Stimulated activated naive CD8-positive, alpha-beta T cell treated with anti-CD3 and anti-CD28 coated beads, Interleukin-15, Interleukin-2, amounts not matched to agents 100 ng/mL and 50 ng/mL, for 24 hours (primary cell): Measurements from ENCODE around the gene SIGLEC10.
"Not testable (repeated sequence)": the region's sequence is repeated elsewhere in the genome, so short reads cannot be mapped to it uniquely, and the experiment has no call there.

ENCODE experiments used
- H3K27ac Mint-ChIP-seq: one replicate; pipeline ENCODE4 v1.8.0; 2021; ENCODE audit warnings: mild to moderate bottlenecking, mixed read lengths
- H3K27me3 Mint-ChIP-seq: one replicate; pipeline ENCODE4 v1.8.0; 2021; ENCODE audit warnings: mixed read lengths
- H3K36me3 Mint-ChIP-seq: one replicate; pipeline ENCODE4 v1.8.0; 2021; ENCODE audit warnings: low read depth, mixed read lengths
- H3K4me1 Mint-ChIP-seq: one replicate; pipeline ENCODE4 v1.8.0; 2021; ENCODE audit warnings: low read depth, mixed read lengths
- H3K4me3 Mint-ChIP-seq: one replicate; pipeline ENCODE4 v1.8.0; 2021; ENCODE audit warnings: mild to moderate bottlenecking, mixed read lengths
- H3K9me3 Mint-ChIP-seq: one replicate; pipeline ENCODE4 v1.8.0; 2021; ENCODE audit warnings: mixed read lengths

SIGLEC10 gene, protein sequence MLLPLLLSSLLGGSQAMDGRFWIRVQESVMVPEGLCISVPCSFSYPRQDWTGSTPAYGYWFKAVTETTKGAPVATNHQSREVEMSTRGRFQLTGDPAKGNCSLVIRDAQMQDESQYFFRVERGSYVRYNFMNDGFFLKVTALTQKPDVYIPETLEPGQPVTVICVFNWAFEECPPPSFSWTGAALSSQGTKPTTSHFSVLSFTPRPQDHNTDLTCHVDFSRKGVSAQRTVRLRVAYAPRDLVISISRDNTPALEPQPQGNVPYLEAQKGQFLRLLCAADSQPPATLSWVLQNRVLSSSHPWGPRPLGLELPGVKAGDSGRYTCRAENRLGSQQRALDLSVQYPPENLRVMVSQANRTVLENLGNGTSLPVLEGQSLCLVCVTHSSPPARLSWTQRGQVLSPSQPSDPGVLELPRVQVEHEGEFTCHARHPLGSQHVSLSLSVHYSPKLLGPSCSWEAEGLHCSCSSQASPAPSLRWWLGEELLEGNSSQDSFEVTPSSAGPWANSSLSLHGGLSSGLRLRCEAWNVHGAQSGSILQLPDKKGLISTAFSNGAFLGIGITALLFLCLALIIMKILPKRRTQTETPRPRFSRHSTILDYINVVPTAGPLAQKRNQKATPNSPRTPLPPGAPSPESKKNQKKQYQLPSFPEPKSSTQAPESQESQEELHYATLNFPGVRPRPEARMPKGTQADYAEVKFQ

DNA sequence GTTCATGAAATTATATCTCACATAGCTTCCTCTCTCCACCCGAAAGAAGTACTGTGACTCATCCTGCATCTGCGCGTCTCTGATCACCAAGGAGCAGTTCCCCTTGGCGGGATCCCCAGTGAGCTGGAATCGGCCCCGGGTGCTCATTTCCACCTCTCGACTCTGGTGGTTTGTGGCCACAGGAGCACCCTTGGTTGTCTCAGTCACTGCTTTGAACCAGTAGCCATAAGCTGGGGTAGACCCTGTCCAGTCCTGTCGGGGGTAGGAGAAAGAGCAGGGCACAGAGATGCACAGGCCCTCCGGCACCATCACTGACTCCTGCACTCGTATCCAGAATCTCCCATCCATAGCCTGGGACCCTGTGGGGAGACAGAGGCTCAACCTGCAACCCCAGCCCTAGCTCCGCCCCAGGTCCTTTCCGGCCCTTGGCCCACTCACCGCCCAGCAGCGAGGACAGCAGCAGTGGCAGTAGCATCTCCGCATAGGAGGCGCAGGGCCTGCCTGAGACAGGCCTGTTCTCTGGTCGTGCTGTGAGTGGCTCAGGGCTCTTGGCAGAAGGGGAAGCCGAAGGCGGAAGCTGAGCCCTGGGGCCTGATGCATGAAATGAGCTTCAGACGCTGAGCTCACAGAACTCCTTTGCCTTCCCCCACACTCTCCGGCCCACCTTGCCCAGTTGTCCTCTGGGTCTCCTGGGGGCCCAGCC lies at the start of gene SIGLEC10:
Gene SIGLEC10 (minus strand): TSS at position 536 of the 703 bp plus-strand sequence. CDS start 61 bp downstream, at position 475.
- H3K36me3 Mint-ChIP-seq: no peaks in the 10 kb centered on the region
- H3K9me3 Mint-ChIP-seq: no peaks in the 10 kb centered on the region
- H3K4me3 Mint-ChIP-seq: peak within 1 kb of the TSS; percentile 66
- H3K27me3 Mint-ChIP-seq: peaks cover 6% of the 10 kb centered on the region
- peaks cover 32% of the 10 kb centered on the region for H3K4me1 Mint-ChIP-seq
- peak within 1 kb of the TSS; percentile 63 for H3K27ac Mint-ChIP-seq

DNA sequence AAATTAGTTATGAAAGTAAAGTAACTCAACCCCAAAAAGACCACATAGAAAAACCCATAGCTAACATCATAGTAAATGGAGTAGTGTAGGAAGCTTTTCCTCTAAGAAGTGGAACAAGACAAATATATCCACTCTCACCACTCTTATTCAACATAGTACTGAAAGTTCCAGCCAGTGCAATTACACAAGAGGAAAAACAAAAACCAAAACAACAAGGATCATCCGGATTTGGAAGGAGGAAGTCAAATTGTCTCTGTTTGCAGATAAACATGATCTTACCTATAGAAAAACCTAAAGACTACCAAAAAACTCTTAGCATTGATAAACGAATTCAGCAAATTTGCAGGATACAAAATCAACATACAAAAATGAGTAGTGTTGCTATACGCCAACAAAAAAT lies 49.3 kb upstream of the SIGLEC10 start:
- Mint-ChIP-seq H3K36me3 (no peaks in the 10 kb centered on the region), H3K4me1 (peaks cover 49% of the 10 kb centered on the region), H3K9me3 (no peaks in the 10 kb centered on the region), H3K27ac (no peak overlapping the region), H3K27me3 (peaks cover 36% of the 10 kb centered on the region), H3K4me3 (no peak overlapping the region)

DNA sequence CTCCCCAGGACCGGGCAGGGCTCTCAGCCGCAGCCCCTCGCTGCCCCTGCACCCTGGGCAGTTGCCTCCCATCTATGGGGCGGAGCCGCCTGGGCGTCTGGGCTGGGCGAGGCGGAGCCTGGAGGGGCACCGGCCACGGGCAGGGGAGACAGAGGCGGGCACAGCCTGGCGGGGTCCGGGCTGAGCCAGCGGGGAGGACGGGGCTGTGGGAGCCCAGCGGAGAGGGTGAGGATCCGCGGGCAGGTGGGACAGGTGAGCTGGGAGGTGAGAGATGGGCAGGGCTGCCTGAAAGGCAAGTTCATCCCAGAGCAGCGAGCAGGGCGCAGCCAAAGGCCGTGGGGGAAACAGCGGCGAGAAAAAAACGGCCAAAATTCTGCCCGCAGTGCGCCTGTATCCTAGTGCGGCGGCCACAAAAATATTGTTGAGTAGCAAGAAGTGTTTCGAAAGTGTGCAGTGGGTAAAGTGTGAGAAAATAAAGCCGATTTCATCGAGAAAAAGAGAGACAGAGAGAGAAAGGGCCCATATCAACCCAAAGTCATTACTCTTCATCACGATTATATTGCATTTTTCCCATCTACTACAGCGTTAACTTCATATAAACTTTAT lies 46.6 kb upstream of the SIGLEC10 start:
- Mint-ChIP-seq H3K27me3 (peaks cover 36% of the 10 kb centered on the region), H3K4me3 (peak overlapping the region; percentile 27), H3K4me1 (peaks cover 48% of the 10 kb centered on the region)
- H3K27ac Mint-ChIP-seq, H3K9me3 Mint-ChIP-seq, H3K36me3 Mint-ChIP-seq: not testable (repeated sequence)

DNA sequence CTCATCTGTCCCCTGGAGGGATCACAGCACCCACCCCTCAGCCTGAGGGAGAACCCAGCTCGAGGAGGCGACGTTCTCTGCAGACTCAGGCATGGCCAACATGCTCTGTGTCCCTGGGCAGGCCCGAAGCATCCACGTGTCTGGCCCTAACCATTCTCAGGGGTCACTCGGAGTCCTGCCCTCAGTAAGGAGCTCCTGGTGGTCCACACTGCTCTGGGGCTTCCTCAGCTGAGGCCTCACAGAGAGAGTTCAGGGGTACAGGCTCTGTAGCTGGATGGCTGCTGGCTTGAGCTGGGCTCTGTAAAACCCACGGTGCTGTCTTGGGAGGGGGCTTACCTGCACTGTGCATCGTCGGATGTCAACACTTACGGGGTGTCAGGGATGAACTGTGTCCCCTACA lies 45.2 kb upstream of the SIGLEC10 start:
- H3K27me3 Mint-ChIP-seq: peaks cover 33% of the 10 kb centered on the region
- H3K9me3 Mint-ChIP-seq: no peaks in the 10 kb centered on the region
- peaks cover 36% of the 10 kb centered on the region for H3K4me1 Mint-ChIP-seq
- no peaks in the 10 kb centered on the region for H3K36me3 Mint-ChIP-seq
- H3K4me3 Mint-ChIP-seq: no peak overlapping the region
- H3K27ac Mint-ChIP-seq: no peak overlapping the region

DNA sequence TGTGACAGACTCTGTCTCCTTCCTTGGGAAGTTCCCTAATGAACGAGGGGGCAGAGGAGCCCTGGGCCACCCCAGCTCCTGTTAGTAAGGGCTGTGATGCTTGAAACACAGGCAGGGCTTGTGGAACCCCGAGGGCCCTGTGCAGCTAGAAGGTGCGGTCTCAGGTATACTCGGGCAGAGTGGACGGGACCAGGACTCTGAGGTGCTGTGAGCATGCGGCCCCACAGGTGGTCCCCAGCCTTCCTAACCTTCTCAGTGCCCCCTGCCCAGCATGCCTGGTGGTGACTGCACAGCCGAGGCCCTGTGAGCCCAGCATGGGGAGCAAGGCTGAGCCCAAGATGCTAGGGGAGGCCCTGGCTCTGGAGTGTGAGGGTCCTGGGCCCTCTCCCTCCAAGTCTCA lies 44.8 kb upstream of the SIGLEC10 start:
- Mint-ChIP-seq H3K27ac (no peak overlapping the region), H3K4me3 (no peak overlapping the region), H3K4me1 (peaks cover 34% of the 10 kb centered on the region)

DNA sequence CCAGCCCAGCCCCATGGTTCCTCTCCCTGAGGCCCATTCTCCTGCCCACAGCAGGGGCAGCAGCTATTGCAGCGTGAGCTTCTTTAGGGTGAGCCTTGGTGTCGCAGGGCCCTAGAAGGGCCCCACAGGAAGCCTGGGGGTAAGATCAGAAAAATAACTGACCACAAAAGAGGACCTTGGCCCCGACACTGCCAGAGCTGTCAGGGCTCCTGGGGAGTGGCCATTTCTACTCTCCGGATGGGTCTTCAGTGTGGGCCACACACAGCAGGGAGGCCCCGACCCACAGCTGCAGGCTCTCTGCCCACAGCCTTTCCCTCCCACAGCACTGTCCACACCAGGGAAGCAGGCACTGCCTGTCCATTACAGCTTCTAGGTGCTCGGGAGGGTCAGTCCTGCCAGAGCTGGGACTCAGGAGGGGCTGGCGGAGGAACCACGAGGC lies 44.3 kb upstream of the SIGLEC10 start:
- peaks cover 29% of the 10 kb centered on the region for H3K4me1 Mint-ChIP-seq
- peaks cover 24% of the 10 kb centered on the region for H3K27me3 Mint-ChIP-seq
- no peak overlapping the region for H3K4me3 Mint-ChIP-seq
- H3K27ac Mint-ChIP-seq: no peak overlapping the region
- H3K9me3 Mint-ChIP-seq: no peaks in the 10 kb centered on the region
- H3K36me3 Mint-ChIP-seq: no peaks in the 10 kb centered on the region

More for the DNA sequence above, 44.8 kb upstream of the SIGLEC10 start:
- Mint-ChIP-seq H3K27me3 (peaks cover 30% of the 10 kb centered on the region), H3K36me3 (no peaks in the 10 kb centered on the region), H3K9me3 (no peaks in the 10 kb centered on the region)

DNA sequence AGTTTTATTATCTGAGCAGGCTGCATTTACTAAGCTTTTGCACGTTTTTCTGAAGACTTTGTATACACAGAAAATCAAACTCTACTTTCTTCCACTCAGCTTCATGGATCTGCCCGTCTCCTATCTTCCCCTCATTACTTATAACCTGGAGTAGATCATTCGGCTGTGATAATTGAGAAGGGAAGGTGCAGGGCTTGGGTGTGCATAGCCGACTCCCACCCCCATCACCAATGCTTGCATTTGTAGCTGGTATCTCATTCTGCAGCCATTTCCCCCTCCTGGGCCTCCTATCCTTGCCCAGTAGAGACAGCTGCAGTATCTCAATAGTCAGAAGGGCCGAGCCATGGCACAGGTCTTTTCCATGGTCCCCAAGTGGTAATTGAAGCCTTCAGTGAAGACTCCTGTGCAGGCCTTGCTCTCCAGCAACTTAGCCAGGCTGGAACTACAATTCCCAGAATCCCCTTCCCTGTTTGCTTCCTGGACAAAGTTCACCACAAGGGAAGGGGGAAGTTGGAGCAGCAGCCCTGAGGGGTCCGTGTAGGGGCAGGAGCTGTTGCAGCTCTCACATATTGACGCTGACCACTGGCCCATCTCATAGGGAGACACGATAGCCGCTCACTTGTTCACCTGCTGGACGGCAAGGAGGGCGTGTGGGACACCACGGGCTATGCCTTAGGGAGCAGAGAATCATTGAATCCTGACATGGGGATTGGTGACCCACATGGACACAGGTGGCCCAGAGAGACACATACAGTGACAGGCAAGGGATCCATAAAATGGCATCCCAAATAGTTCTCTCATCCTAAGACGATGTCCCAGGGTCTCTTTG lies 42.9 kb upstream of the SIGLEC10 start:
- Mint-ChIP-seq H3K9me3 (no peaks in the 10 kb centered on the region), H3K36me3 (no peaks in the 10 kb centered on the region), H3K27me3 (peaks cover 29% of the 10 kb centered on the region), H3K4me3 (no peak overlapping the region), H3K4me1 (peaks cover 18% of the 10 kb centered on the region), H3K27ac (no peak overlapping the region)

DNA sequence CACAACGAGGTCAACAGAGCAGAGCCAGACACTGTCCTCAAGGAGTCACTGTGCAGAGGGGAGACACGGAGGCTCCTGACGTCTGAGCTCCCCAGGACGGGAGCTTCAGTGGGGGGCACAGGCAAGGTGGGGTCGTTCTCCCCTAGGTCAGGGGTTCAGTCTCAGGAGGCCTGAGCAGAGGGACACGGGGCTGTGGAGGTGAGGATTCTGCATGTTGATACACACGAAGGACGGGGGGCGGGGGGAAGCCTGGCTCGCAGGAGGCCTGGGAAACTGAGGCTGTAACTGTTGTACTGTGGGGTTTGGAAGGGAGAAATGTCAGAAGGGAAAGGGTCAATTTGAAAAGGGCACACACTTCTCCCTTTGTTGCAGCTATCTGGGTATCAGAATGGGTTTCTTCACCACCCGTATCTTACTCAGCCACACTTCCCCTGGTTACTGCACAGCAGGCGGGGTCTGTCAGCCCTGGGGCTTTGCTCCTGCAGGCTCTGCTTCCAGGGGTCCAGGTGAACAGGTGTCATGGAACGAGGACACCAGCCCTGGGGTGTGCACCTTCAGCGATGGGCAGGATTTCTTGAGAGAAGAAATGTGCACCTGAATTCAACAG lies 41.6 kb upstream of the SIGLEC10 start:
- Mint-ChIP-seq H3K27me3 (peaks cover 18% of the 10 kb centered on the region), H3K4me1 (peaks cover 13% of the 10 kb centered on the region), H3K36me3 (no peaks in the 10 kb centered on the region), H3K27ac (no peak overlapping the region), H3K4me3 (no peak overlapping the region), H3K9me3 (no peaks in the 10 kb centered on the region)

DNA sequence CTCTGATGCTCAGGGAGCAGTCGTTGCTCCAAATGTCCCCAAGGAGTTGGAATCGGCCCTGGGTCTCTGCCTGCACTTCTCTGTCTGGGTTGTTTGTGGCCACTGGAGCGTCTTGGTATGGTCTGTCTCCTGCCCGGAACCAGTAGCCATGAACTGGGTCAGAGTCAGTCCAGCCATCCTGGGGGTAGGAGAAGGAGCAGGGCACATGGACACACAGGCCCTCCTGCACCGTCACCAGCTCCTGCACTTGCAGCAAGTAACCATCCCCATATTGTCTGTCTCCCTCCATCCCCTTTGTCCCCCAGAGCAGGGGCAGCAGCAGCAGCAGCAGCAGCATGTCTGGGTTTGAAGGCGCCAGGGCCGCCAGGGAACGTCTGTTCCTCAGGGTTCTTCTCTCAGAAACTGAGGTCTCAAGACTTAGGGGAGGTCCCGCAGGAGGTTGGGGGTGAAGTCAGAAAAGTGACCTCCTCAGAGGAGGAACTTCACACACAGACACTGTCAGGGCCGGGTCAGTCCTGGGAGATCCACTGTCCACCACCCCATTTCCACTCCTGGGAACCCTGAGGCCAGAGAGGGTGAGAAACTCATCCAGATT lies 40.7 kb upstream of the SIGLEC10 start, which contains the start of gene SIGLEC8:
Gene SIGLEC8 (minus strand): TSS at position 404 of the 595 bp plus-strand sequence. CDS start 67 bp downstream, at position 337.
- no peak within 1 kb of the TSS for H3K27ac Mint-ChIP-seq
- H3K4me3 Mint-ChIP-seq: no peak within 1 kb of the TSS
- H3K27me3 Mint-ChIP-seq: peaks cover 13% of the 10 kb centered on the region
- H3K9me3 Mint-ChIP-seq: no peaks in the 10 kb centered on the region
- H3K4me1 Mint-ChIP-seq: peaks cover 8% of the 10 kb centered on the region
- H3K36me3 Mint-ChIP-seq: no peaks in the 10 kb centered on the region

DNA sequence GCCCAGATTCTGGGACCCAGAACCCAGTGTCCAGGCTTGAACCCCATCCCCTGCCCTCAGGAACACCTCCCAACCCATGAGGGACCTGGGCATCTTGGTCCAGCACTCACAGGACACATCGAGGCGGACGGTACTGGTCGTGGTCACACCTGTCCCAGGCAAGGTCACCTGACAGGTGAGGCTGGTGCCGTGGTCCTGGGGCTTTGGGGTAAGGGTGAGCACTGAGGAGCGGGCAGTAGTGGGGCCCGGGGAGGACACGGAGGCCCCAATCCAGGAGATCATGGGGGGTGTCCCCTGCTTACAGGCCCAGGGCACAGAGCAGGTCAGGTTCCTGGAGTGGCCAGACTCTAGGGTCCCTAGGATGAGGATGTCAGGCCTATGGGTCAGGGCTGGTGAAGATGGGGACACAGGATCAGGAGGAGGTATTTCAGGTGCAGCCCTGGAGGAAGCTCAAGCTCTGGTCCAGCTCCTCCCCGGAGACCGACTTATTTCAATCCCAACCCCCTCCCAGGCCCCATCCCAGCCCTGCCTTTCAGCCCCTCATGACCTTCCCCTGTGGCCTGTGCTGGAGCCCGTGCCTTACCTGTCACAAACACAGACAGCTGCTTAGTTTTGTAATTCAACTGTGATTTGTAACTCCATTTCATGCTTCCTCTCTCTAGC lies 40.0 kb upstream of the SIGLEC10 start:
- no peak overlapping the region for H3K4me3 Mint-ChIP-seq
- no peak overlapping the region for H3K27ac Mint-ChIP-seq
- H3K27me3 Mint-ChIP-seq: peaks cover 8% of the 10 kb centered on the region

DNA sequence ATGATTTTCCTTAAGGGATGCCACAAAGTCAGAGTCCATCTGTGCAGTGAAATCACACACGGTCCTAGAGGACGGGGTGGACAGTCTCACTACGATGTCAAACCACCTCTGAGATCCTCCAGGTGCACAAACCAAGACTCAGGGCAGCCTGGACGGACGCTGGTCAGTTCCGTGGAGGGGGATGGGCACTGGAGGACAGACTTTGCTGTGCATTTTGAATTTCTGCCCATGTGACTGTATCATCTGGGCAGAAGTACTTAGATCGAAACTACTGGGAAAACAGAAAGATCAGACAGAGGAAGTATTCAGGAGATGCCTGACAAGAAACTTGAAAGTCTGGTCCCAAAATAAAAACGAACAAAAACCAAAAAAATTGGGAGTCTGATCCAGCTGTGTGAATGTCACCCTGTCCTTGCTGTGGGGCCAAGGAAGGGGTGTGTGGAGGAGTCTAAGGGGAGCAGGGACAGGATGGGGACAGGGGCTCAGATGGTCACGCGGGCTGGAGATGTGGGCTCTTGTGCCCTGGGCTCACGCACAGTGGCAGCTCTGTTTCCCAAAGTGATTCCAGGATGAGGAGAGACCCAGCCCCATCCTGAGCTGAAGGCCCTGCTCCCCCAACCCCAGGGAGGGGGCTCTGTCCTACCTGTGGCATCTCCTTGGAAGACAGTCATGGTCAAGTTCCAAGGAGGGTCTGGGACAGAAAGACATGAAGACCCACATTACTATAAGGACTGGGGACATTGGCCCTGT lies 39.3 kb upstream of the SIGLEC10 start:
- peaks cover 8% of the 10 kb centered on the region for H3K27me3 Mint-ChIP-seq
- no peak overlapping the region for H3K27ac Mint-ChIP-seq
- peaks cover 4% of the 10 kb centered on the region for H3K4me1 Mint-ChIP-seq
- H3K36me3 Mint-ChIP-seq: no peaks in the 10 kb centered on the region
- H3K4me3 Mint-ChIP-seq: no peak overlapping the region
- H3K9me3 Mint-ChIP-seq: no peaks in the 10 kb centered on the region

More for the DNA sequence above, 40.0 kb upstream of the SIGLEC10 start:
- Mint-ChIP-seq H3K36me3 (no peaks in the 10 kb centered on the region), H3K9me3 (no peaks in the 10 kb centered on the region), H3K4me1 (peaks cover 4% of the 10 kb centered on the region)

DNA sequence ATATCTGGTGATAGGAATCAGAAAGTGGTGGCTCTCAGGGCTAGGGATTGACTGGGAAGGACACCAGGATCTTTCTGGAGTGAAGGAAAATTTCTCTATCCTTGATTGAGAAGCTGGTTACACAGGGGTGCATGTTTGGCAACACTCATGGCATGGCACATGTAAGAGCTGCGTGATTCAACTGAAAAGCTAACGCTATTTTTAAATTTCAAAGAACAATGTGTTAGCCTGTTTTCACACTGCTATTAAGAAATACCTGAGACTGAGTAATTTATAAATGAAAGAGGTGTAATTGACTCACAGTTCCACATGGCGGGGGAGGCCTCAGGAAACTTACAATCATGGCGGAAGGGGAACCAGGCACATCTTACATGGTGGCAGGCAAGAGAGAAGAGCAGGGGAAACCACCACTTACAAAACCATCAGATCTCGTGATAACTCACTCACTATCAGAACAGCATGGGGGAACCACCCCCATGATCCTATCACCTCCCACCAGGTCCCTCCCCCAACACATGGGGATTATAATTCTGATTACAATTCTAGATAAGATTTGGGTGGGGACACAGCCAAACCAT lies 33.4 kb upstream of the SIGLEC10 start:
- no peaks in the 10 kb centered on the region for H3K27me3 Mint-ChIP-seq
- H3K36me3 Mint-ChIP-seq: peaks cover 19% of the 10 kb centered on the region
- peaks cover 12% of the 10 kb centered on the region for H3K9me3 Mint-ChIP-seq
- no peak overlapping the region for H3K4me3 Mint-ChIP-seq
- H3K27ac Mint-ChIP-seq: peak overlapping the region; percentile 50
- H3K4me1 Mint-ChIP-seq: peaks cover 46% of the 10 kb centered on the region
